ENCODE results near the gene MRPL20. TPM values are rescaled to one million over a fixed set of nuclear protein-coding genes. Genes with fewer than 3 reads are reported as not detected.
"Not testable (repeated sequence)": the region's sequence is repeated elsewhere in the genome, so short reads cannot be mapped to it uniquely, and the experiment has no call there.

MRPL20 gene
- total RNA-seq, 1 donor from 2014 or later = 54.6 TPM

- FAIRE-seq (no peak), DNase-seq (ENCODE audit: low spot score in 2 of 2) (peak; percentile 20 to 29)
These were observed 30.8 kb upstream of the MRPL20 start for GRCh38 chr1:1437904-1438376.

DNA sequence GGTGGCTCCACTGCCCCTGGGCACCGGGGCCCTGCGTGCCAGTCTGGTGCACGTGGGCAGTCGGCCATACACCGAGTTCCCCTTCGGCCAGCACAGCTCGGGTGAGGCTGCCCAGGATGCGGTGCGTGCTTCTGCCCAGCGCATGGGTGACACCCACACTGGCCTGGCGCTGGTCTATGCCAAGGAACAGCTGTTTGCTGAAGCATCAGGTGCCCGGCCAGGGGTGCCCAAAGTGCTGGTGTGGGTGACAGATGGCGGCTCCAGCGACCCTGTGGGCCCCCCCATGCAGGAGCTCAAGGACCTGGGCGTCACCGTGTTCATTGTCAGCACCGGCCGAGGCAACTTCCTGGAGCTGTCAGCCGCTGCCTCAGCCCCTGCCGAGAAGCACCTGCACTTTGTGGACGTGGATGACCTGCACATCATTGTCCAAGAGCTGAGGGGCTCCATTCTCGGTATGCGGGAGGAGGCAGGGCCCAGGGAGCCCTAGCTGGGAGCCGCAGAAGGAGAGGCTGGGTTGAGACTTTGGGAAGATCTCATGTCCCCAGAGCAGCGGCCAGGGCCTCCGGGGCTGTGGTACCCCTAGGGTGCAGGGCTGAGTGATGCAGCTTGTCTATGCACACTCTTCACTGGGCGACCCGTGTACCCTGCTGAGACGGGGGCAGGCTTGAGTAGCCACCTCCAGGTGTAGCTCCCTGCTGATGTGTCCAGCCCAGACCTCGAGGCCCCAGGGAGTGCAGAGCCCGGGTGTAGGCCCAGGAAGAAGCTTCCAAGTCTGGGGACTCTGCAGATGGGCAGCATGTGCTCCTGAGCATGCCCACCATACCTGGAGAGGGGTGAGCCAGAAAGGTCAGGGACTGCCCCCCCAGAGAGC lies 30.2 kb upstream of the MRPL20 start:
- DNase-seq (ENCODE audit: low spot score in 2 of 2) = peak; percentile 20 to 44

DNA sequence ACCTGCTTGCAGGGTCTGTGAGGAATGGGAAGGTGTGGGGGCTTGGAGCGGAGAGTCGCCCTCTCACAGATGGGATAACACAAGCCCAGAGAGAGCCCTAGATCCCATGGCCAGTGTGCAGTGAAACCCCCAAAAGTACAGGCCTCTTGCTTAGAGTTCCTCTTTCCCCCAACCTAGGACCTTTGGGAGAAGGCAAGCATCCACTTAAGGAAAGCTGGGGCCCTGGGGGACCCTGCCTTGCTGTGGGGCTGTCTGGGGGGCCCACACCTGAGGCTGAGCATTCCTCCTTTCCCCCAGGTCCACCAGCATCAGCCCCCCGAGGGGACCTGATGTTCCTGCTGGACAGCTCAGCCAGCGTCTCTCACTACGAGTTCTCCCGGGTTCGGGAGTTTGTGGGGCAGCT lies 29.5 kb upstream of the MRPL20 start:
- FAIRE-seq = no peak
- DNase-seq (ENCODE audit: low spot score in 2 of 2) = peak in 1 of 2 donors; percentile 53

More for the DNA sequence above, 30.2 kb upstream of the MRPL20 start:
- FAIRE-seq = no peak

DNA sequence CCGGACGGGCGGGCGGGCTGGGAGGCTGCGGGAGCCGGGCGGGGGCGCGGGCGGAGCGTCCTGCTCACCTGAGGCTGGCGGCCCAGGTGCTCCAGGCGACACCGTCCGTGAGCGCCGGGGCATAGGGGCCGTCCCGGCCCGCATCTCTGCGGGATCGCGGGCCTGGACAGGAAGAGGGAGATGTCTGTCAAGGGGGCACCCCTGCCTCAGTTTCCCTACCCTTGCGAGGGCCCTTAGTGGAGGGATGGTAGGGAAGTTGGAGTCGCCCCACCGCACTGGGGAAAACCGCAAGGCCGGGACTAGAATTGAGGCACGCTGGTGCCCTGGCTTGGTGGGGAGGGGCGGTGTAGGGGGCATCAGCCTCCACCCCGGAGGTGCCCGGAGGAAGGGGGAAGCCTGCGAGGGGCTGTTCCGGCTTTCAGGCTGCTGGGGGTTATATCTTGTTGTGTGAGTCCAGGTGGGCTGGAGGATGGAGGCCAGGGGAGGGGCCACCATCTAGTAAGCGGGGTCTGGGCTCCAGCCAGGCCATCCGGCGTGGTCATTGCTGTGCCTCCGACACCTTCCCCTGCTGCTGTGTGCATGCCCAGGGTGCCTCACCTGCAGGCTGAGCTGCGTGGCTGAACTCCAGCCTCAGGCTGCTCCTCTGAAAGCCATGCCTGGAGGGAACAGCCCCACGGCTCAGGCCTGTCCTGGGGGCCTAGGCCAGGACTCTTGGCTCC lies 29.0 kb upstream of the MRPL20 start:
- no peak for FAIRE-seq
- DNase-seq (ENCODE audit: low spot score in 2 of 2) = peak; percentile 18 to 44

GRCh38 chr1:1435106-1435903 lies 28.2 kb upstream of the MRPL20 start, which contains the start of gene VWA1:
Gene VWA1, plus strand, starts transcription at chr1:1435690. Its CDS starts 59 bp downstream, at chr1:1435749.
- DNase-seq (ENCODE audit: low spot score in 2 of 2) = peak; percentile 98 to 99
- FAIRE-seq = no peak

GRCh38 chr1:1434824-1435105 lies 27.7 kb upstream of the MRPL20 start:
- no peak for FAIRE-seq
- DNase-seq (ENCODE audit: low spot score in 2 of 2) = peak in 1 of 2 donors; percentile 63

- FAIRE-seq = no peak
- peak; percentile 72 to 81 for DNase-seq (ENCODE audit: low spot score in 2 of 2)
These were observed 27.2 kb upstream of the MRPL20 start for GRCh38 chr1:1434131-1434823.

- no peak for FAIRE-seq
- DNase-seq (ENCODE audit: low spot score in 2 of 2) = peak; percentile 51 to 52
These were observed 26.7 kb upstream of the MRPL20 start for GRCh38 chr1:1433804-1434130.

- no peak for FAIRE-seq
- peak; percentile 67 to 80 for DNase-seq (ENCODE audit: low spot score in 2 of 2)
These were observed 26.1 kb upstream of the MRPL20 start for GRCh38 chr1:1432951-1433803.

GRCh38 chr1:1432274-1432950 lies 25.3 kb upstream of the MRPL20 start:
- DNase-seq (ENCODE audit: low spot score in 2 of 2) (peak; percentile 22 to 57), FAIRE-seq (no peak)

DNA sequence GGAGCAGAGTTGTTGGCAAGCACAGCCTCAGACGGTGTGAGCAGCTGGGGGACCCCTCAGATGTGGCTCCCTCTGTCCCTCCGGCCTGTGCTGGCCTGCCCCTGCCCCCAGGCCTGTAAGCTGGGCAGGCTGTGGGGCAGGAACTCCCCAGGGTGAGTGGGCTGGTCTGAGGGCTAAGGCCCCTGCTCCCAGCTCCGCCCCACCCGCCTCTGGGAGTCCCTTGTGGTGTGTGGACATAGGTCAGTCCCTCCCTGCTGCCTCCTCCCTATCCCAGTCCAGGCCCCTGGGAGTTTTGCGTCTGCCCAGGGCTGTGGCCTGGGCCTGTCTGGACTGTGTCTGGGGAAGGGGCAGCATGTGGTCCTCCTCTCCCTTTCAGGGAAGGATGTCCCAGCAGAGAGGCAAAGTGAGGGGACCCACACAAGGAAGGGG lies 24.8 kb upstream of the MRPL20 start:
- FAIRE-seq = no peak
- peak; percentile 53 to 54 for DNase-seq (ENCODE audit: low spot score in 2 of 2)

- no peak for FAIRE-seq
- DNase-seq (ENCODE audit: low spot score in 2 of 2) = peak; percentile 25 to 54
These were observed 24.1 kb upstream of the MRPL20 start for GRCh38 chr1:1430992-1431844.

DNA sequence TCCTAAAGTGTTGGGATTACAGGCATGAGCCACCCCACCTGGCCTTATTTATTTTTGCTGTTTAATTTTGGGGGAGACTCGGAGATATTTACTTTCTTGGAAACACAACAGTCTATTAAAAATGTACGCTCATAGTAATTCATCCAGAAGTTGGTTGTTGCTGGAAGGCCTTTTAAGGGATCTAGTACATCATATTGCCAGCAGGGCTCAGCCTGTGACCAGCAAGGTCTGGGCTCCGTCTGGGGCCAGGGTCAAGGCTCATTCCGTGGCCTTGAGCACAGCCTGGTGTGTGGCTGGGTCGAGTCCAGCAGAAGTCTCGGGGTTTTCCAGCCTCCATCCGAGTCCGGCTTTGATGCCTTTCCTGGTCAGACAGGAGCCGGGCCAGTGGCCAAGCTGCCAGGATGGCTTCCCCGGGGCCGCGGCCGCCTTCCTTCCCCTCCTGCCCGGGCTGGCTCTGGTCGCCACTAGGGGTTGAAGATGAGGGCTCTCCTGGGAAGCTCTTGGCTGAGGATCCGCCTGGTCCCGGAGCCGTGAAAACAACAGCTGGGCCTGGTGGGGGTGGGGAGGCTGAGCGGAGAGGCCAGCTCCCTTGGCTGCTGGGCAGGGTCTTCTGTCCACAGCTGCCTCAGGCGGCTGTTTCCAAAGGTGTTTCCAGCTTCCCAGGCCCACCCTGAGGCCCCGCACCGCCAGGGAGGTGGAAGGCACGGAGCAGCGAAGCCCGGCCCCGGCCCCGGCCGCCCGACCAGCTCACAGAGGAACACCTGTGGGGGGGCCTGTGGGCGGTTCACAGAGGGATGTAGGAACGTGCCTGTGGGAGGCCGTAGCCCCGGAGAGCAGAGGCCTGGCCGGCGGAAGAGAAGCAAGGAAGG lies 23.3 kb upstream of the MRPL20 start:
- DNase-seq (ENCODE audit: low spot score in 2 of 2) (peak; percentile 66 to 80), FAIRE-seq (no peak)

- peak in 1 of 2 donors; percentile 39 for DNase-seq (ENCODE audit: low spot score in 2 of 2)
- FAIRE-seq = no peak
These were observed 22.6 kb upstream of the MRPL20 start for GRCh38 chr1:1429671-1430073.

- DNase-seq (ENCODE audit: low spot score in 2 of 2); FAIRE-seq: not testable (repeated sequence)
These were observed 21.9 kb upstream of the MRPL20 start for GRCh38 chr1:1428967-1429366.

- FAIRE-seq (no peak), DNase-seq (ENCODE audit: low spot score in 2 of 2) (no peak)
These were observed 21.1 kb upstream of the MRPL20 start for GRCh38 chr1:1428174-1428573.

- DNase-seq (ENCODE audit: low spot score in 2 of 2) (peak in 1 of 2 donors; percentile 28), FAIRE-seq (no peak)
These were observed 20.7 kb upstream of the MRPL20 start for GRCh38 chr1:1427820-1428148.
